HUES6 (cell line): ENCODE measurements around the gene LARGE1.

Experiments
- H3K27ac ChIP-seq: 2 replicates; pipeline ENCODE4 v1.7.0; 2013; ENCODE audit warnings: low read depth, mild to moderate bottlenecking, low read length, inconsistent platforms
- H3K27me3 ChIP-seq: 2 replicates; pipeline ENCODE4 v1.6.1; 2013; ENCODE audit warnings: low read length; ENCODE audit not compliant: control insufficient read depth, insufficient read depth
- H3K36me3 ChIP-seq: 2 replicates; pipeline ENCODE4 v1.6.1; 2013; ENCODE audit warnings: low read length; ENCODE audit not compliant: control insufficient read depth, insufficient read depth
- H3K4me1 ChIP-seq: 2 replicates; pipeline ENCODE4 v1.6.1; 2013; ENCODE audit warnings: low read length; ENCODE audit not compliant: control insufficient read depth, insufficient read depth
- H3K4me3 ChIP-seq: 2 replicates; pipeline ENCODE4 v1.5.1; 2013; ENCODE audit warnings: low read depth, low read length
- H3K9ac ChIP-seq: one replicate; pipeline ENCODE4 v1.6.1; 2013; ENCODE audit warnings: mild to moderate bottlenecking, low read length
- H3K9me3 ChIP-seq: 2 replicates; pipeline ENCODE4 v1.6.1; 2013; ENCODE audit warnings: low read depth, low read length; ENCODE audit not compliant: control insufficient read depth, insufficient read depth

The LARGE1 gene

GRCh38 chr22:33400891-33401290 is 519.4 kb downstream of the LARGE1 start:
- Histone ChIP-seq H3K9me3 (no peaks in the 10 kb centered on the region), H3K9ac (no peak overlapping the region), H3K36me3 (no peaks in the 10 kb centered on the region), H3K27ac (no peak overlapping the region), H3K27me3 (no peaks in the 10 kb centered on the region), H3K4me1 (no peaks in the 10 kb centered on the region), H3K4me3 (no peak overlapping the region)

- Histone ChIP-seq H3K27ac (no peak overlapping the region), H3K9ac (no peak overlapping the region), H3K36me3 (no peaks in the 10 kb centered on the region), H3K4me1 (no peaks in the 10 kb centered on the region), H3K27me3 (no peaks in the 10 kb centered on the region), H3K4me3 (no peak overlapping the region), H3K9me3 (no peaks in the 10 kb centered on the region)
Measured at GRCh38 chr22:33400061-33400840, 520.0 kb downstream of the LARGE1 start.

- Histone ChIP-seq H3K4me1 (no peaks in the 10 kb centered on the region), H3K36me3 (no peaks in the 10 kb centered on the region), H3K27ac (no peak overlapping the region), H3K9me3 (no peaks in the 10 kb centered on the region), H3K9ac (no peak overlapping the region), H3K27me3 (no peaks in the 10 kb centered on the region), H3K4me3 (no peak overlapping the region)
Measured at GRCh38 chr22:33397381-33397907, 522.8 kb downstream of the LARGE1 start.

- no peaks in the 10 kb centered on the region for H3K9me3 ChIP-seq
- H3K4me3 ChIP-seq: no peak overlapping the region
- no peaks in the 10 kb centered on the region for H3K27me3 ChIP-seq
- H3K9ac ChIP-seq: no peak overlapping the region
- H3K36me3 ChIP-seq: no peaks in the 10 kb centered on the region
- H3K4me1 ChIP-seq: no peaks in the 10 kb centered on the region
- no peak overlapping the region for H3K27ac ChIP-seq
Measured at GRCh38 chr22:33393432-33393831, 526.8 kb downstream of the LARGE1 start.

- H3K4me1 ChIP-seq: no peaks in the 10 kb centered on the region
- H3K36me3 ChIP-seq: no peaks in the 10 kb centered on the region
- no peak overlapping the region for H3K9ac ChIP-seq
- H3K9me3 ChIP-seq: no peaks in the 10 kb centered on the region
- H3K4me3 ChIP-seq: no peak overlapping the region
- no peak overlapping the region for H3K27ac ChIP-seq
- no peaks in the 10 kb centered on the region for H3K27me3 ChIP-seq
Measured at GRCh38 chr22:33391298-33391697, 529.0 kb downstream of the LARGE1 start.

- Histone ChIP-seq H3K27ac (no peak overlapping the region), H3K27me3 (no peaks in the 10 kb centered on the region), H3K9ac (no peak overlapping the region), H3K4me3 (no peak overlapping the region), H3K4me1 (no peaks in the 10 kb centered on the region), H3K36me3 (no peaks in the 10 kb centered on the region), H3K9me3 (no peaks in the 10 kb centered on the region)
Measured at GRCh38 chr22:33389936-33390335, 530.3 kb downstream of the LARGE1 start.

- H3K4me3 ChIP-seq: no peak overlapping the region
- H3K27me3 ChIP-seq: no peaks in the 10 kb centered on the region
- H3K4me1 ChIP-seq: no peaks in the 10 kb centered on the region
- peaks cover 12% of the 10 kb centered on the region; the same call in 1 of the 2 replicates for H3K36me3 ChIP-seq
- no peak overlapping the region for H3K27ac ChIP-seq
- H3K9me3 ChIP-seq: no peaks in the 10 kb centered on the region
- no peak overlapping the region for H3K9ac ChIP-seq
Measured at GRCh38 chr22:33386270-33386669, 534.0 kb downstream of the LARGE1 start.

- no peaks in the 10 kb centered on the region for H3K9me3 ChIP-seq
- no peak overlapping the region for H3K9ac ChIP-seq
- no peaks in the 10 kb centered on the region for H3K27me3 ChIP-seq
- H3K4me3 ChIP-seq: no peak overlapping the region
- peaks cover 12% of the 10 kb centered on the region; the same call in 1 of the 2 replicates for H3K36me3 ChIP-seq
- no peaks in the 10 kb centered on the region for H3K4me1 ChIP-seq
- no peak overlapping the region for H3K27ac ChIP-seq
Measured at GRCh38 chr22:33385611-33386010, 534.7 kb downstream of the LARGE1 start.

- Histone ChIP-seq H3K27me3 (no peaks in the 10 kb centered on the region), H3K9me3 (peaks cover 2% of the 10 kb centered on the region; the same call in 1 of the 2 replicates), H3K4me1 (no peaks in the 10 kb centered on the region), H3K4me3 (no peak overlapping the region), H3K9ac (no peak overlapping the region), H3K36me3 (peaks cover 17% of the 10 kb centered on the region; the same call in 1 of the 2 replicates), H3K27ac (no peak overlapping the region)
Measured at GRCh38 chr22:33382436-33382835, 537.8 kb downstream of the LARGE1 start.

- H3K4me1 ChIP-seq: no peaks in the 10 kb centered on the region
Measured at GRCh38 chr22:33381531-33382406, 538.5 kb downstream of the LARGE1 start.

More at GRCh38 chr22:33381531-33382406, 538.5 kb downstream of the LARGE1 start:
- Histone ChIP-seq H3K9me3 (peaks cover 4% of the 10 kb centered on the region; the same call in 1 of the 2 replicates), H3K36me3 (peaks cover 17% of the 10 kb centered on the region; the same call in 1 of the 2 replicates), H3K9ac (no peak overlapping the region), H3K4me3 (no peak overlapping the region), H3K27ac (no peak overlapping the region), H3K27me3 (no peaks in the 10 kb centered on the region)
